GM10847 (cell line): ENCODE measurements around the gene TIMM50.

Experiments
- POLR2A ChIP-seq: IDR thresholded peaks from 2 replicates; pipeline ENCODE4 v1.6.1; 2011; ENCODE audit not compliant: insufficient read length; ENCODE audit errors: extremely low read depth

The TIMM50 gene

GRCh38 chr19:39508629-39509028 is 28.0 kb downstream of the TIMM50 start:
- no peak for TF ChIP-seq POLR2A

GRCh38 chr19:39509233-39509632 is 28.6 kb downstream of the TIMM50 start:
- TF ChIP-seq POLR2A = no peak

GRCh38 chr19:39512988-39513387 is 32.4 kb downstream of the TIMM50 start:
- TF ChIP-seq POLR2A = no peak

- TF ChIP-seq POLR2A = no peak
Observed at GRCh38 chr19:39514840-39515550, 34.4 kb downstream of the TIMM50 start, which contains the start of gene SELENOV. TSS of gene SELENOV (plus strand) at chr19:39515139. CDS start at chr19:39515213, 74 bp downstream.

GRCh38 chr19:39515551-39516191 is 35.0 kb downstream of the TIMM50 start:
- TF ChIP-seq POLR2A = no peak

GRCh38 chr19:39516270-39516669 is 35.6 kb downstream of the TIMM50 start:
- no peak for TF ChIP-seq POLR2A

- no peak for TF ChIP-seq POLR2A
Observed at GRCh38 chr19:39517432-39517831, 36.8 kb downstream of the TIMM50 start.

GRCh38 chr19:39518458-39518857 is 37.8 kb downstream of the TIMM50 start:
- TF ChIP-seq POLR2A = no peak

- no peak for TF ChIP-seq POLR2A
Observed at GRCh38 chr19:39518975-39519374, 38.3 kb downstream of the TIMM50 start.

- TF ChIP-seq POLR2A = no peak
Observed at GRCh38 chr19:39520541-39521484, 40.2 kb downstream of the TIMM50 start.

- TF ChIP-seq POLR2A = no peak
Observed at GRCh38 chr19:39524495-39524894, 43.9 kb downstream of the TIMM50 start.

GRCh38 chr19:39525205-39525604 is 44.6 kb downstream of the TIMM50 start:
- TF ChIP-seq POLR2A = no peak

- no peak for TF ChIP-seq POLR2A
Observed at GRCh38 chr19:39531834-39532232, 51.2 kb downstream of the TIMM50 start.

GRCh38 chr19:39532233-39533002 is 51.8 kb downstream of the TIMM50 start, which contains the start of gene EID2B:
TSS of gene EID2B (minus strand) at chr19:39532852. CDS start at chr19:39532802, 50 bp downstream.
- TF ChIP-seq POLR2A = peak; percentile 60

GRCh38 chr19:39533003-39533512 is 52.4 kb downstream of the TIMM50 start:
- no peak for TF ChIP-seq POLR2A

- no peak for TF ChIP-seq POLR2A
Observed at GRCh38 chr19:39533791-39534190, 53.2 kb downstream of the TIMM50 start.
